Astrocyte (in vitro differentiated cells and primary cell): Measurements from ENCODE around the gene IBA57.

ENCODE experiments used
- CTCF ChIP-seq: IDR thresholded peaks from 2 replicates; pipeline ENCODE4 v1.5.1; 2011; ENCODE audit warnings: low read depth, mild to moderate bottlenecking, inconsistent platforms, low read length, moderate library complexity; ENCODE audit not compliant: insufficient read depth
- EZH2 ChIP-seq: IDR thresholded peaks from 2 replicates; pipeline ENCODE4 v1.6.1; 2012; ENCODE audit warnings: mild to moderate bottlenecking, low read length, inconsistent platforms; ENCODE audit not compliant: insufficient read depth

- no peak for TF ChIP-seq CTCF
- no peak for TF ChIP-seq EZH2
Observed at GRCh38 chr1:228161362-228161761, 4.2 kb upstream of the IBA57 start.
